ENCODE results near the gene DYNC1H1. TPM values are rescaled to one million over a fixed set of nuclear protein-coding genes. Genes with fewer than 3 reads are reported as not detected.

DYNC1H1 gene
- total and polyA plus RNA-seq, 2 donors (not counting 1 experiment from before 2014, with no cell fraction given): 73.2 to 257 TPM

GRCh38 chr14:101954501-101954900 is 9.9 kb upstream of the DYNC1H1 start:
- Histone ChIP-seq H3K4me3 (ENCODE audit: control extremely low read depth in 1 of 5, extremely low read depth in 1 of 5, insufficient read depth in 1 of 5, low read depth in 2 of 5, low read length in 4 of 5) (no peak overlapping the region), H4K20me1 (ENCODE audit: control insufficient read depth, insufficient read depth, low read length, poor library complexity, severe bottlenecking) (no peaks in the 10 kb centered on the region), H3K4me1 (ENCODE audit: control insufficient read depth in 2 of 2, insufficient read depth in 2 of 2, low read length in 2 of 2) (peaks cover 0 to under 1% of the 10 kb centered on the region in 2 donors), H3K36me3 (replicated peaks in 1 of 2; ENCODE audit: control extremely low read depth in 1 of 2, control insufficient read depth in 1 of 2, extremely low read depth in 1 of 2, insufficient read depth in 2 of 2, low read length in 1 of 2) (no peaks in the 10 kb centered on the region), H2AFZ (ENCODE audit: insufficient read depth, low read depth, low read length, poor library complexity, severe bottlenecking) (no peak overlapping the region), H3K9ac (ENCODE audit: low read length) (no peak overlapping the region), H3K27me3 (replicated peaks in 1 of 4; ENCODE audit: control extremely low read depth in 1 of 4, control insufficient read depth in 3 of 4, insufficient read depth in 4 of 4, low read length in 3 of 4) (no peaks in the 10 kb centered on the region), H3K9me3 (ENCODE audit: control extremely low read depth in 1 of 3, control insufficient read depth in 2 of 3, insufficient read depth in 1 of 3, low read length in 2 of 3) (no peaks in the 10 kb centered on the region), H3K4me2 (replicated peaks; ENCODE audit: low read depth, low read length, poor library complexity, severe bottlenecking) (no peak overlapping the region), H3K79me2 (ENCODE audit: control insufficient read depth, insufficient read depth, low read length) (peaks cover 6% of the 10 kb centered on the region), H3K27ac (ENCODE audit: low read length in 2 of 2) (no peak overlapping the region)
- ChIA-PET POLR2A (no interaction called here), CTCF (interaction anchor here (1.2 to 1.4 kb wide), 2 partner anchors 38 to 247 kb away, joined by 4 read pairs; no protein-coding TSS in a partner anchor)
- H3K4me3 Mint-ChIP-seq: no peak overlapping the region
- WGBS (ENCODE audit: insufficient coverage): 97% methylated on average over 5 of the region's 6 CpGs
- intact Hi-C loops (cut with micrococcal nuclease): no loop called here
- H3K27ac Mint-ChIP-seq: no peak overlapping the region
- no peaks in the 10 kb centered on the region for H3K9me3 Mint-ChIP-seq (ENCODE audit: insufficient read depth)
- ATAC-seq (ENCODE audit: low read depth) (no peak), DNase-seq (no peak)
- H3K4me1 Mint-ChIP-seq: peaks cover under 1% of the 10 kb centered on the region
- no peak for TF ChIP-seq EZH2 (IDR thresholded peaks at IDR 0.05; ENCODE audit: borderline replicate concordance, insufficient read depth, low read depth, low read length, poor library complexity, severe bottlenecking)
- TF ChIP-seq, protein P1, sequence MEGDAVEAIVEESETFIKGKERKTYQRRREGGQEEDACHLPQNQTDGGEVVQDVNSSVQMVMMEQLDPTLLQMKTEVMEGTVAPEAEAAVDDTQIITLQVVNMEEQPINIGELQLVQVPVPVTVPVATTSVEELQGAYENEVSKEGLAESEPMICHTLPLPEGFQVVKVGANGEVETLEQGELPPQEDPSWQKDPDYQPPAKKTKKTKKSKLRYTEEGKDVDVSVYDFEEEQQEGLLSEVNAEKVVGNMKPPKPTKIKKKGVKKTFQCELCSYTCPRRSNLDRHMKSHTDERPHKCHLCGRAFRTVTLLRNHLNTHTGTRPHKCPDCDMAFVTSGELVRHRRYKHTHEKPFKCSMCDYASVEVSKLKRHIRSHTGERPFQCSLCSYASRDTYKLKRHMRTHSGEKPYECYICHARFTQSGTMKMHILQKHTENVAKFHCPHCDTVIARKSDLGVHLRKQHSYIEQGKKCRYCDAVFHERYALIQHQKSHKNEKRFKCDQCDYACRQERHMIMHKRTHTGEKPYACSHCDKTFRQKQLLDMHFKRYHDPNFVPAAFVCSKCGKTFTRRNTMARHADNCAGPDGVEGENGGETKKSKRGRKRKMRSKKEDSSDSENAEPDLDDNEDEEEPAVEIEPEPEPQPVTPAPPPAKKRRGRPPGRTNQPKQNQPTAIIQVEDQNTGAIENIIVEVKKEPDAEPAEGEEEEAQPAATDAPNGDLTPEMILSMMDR (IDR thresholded peaks at IDR 0.05): no peak
- no peaks in the 10 kb centered on the region for H3K27me3 Mint-ChIP-seq

- no peaks in the 10 kb centered on the region for H3K9me3 ChIP-seq (ENCODE audit: control extremely low read depth in 1 of 3, control insufficient read depth in 2 of 3, insufficient read depth in 1 of 3, low read length in 2 of 3)
- DNase-seq (no peak), ATAC-seq (ENCODE audit: low read depth) (no peak)
- no peaks in the 10 kb centered on the region for H3K27me3 ChIP-seq (replicated peaks in 1 of 4; ENCODE audit: control extremely low read depth in 1 of 4, control insufficient read depth in 3 of 4, insufficient read depth in 4 of 4, low read length in 3 of 4)
- H4K20me1 ChIP-seq (ENCODE audit: control insufficient read depth, insufficient read depth, low read length, poor library complexity, severe bottlenecking): no peaks in the 10 kb centered on the region
- H3K9ac ChIP-seq (ENCODE audit: low read length): no peak overlapping the region
- H3K79me2 ChIP-seq (ENCODE audit: control insufficient read depth, insufficient read depth, low read length): peaks cover 6% of the 10 kb centered on the region
- no peak overlapping the region for H3K27ac ChIP-seq (ENCODE audit: low read length in 2 of 2)
- intact Hi-C loops (cut with micrococcal nuclease): no loop called here
- H2AFZ ChIP-seq (ENCODE audit: insufficient read depth, low read depth, low read length, poor library complexity, severe bottlenecking): no peak overlapping the region
- no peaks in the 10 kb centered on the region for H3K4me1 ChIP-seq (ENCODE audit: control insufficient read depth in 2 of 2, insufficient read depth in 2 of 2, low read length in 2 of 2)
- TF ChIP-seq EZH2 (IDR thresholded peaks at IDR 0.05; ENCODE audit: borderline replicate concordance, insufficient read depth, low read depth, low read length, poor library complexity, severe bottlenecking): no peak
- TF ChIP-seq, protein P1 (IDR thresholded peaks at IDR 0.05): no peak
- CTCF ChIA-PET: no interaction called here
- no peaks in the 10 kb centered on the region for H3K36me3 ChIP-seq (replicated peaks in 1 of 2; ENCODE audit: control extremely low read depth in 1 of 2, control insufficient read depth in 1 of 2, extremely low read depth in 1 of 2, insufficient read depth in 2 of 2, low read length in 1 of 2)
- Mint-ChIP-seq H3K27ac (no peak overlapping the region), H3K27me3 (no peaks in the 10 kb centered on the region), H3K4me3 (no peak overlapping the region), H3K4me1 (peaks cover 5% of the 10 kb centered on the region), H3K9me3 (ENCODE audit: insufficient read depth) (no peaks in the 10 kb centered on the region)
- H3K4me3 ChIP-seq (ENCODE audit: control extremely low read depth in 1 of 5, extremely low read depth in 1 of 5, insufficient read depth in 1 of 5, low read depth in 2 of 5, low read length in 4 of 5): no peak overlapping the region
- WGBS (ENCODE audit: insufficient coverage): 92% methylated on average over 31 of the region's 34 CpGs
- H3K4me2 ChIP-seq (replicated peaks; ENCODE audit: low read depth, low read length, poor library complexity, severe bottlenecking): no peak overlapping the region
- POLR2A ChIA-PET: no interaction called here
Observed at GRCh38 chr14:101955695-101956161, 8.6 kb upstream of the DYNC1H1 start.
